Effector memory CD4-positive, alpha-beta T cell (primary cell): ENCODE results near the gene MYL7.
A peak's percentile ranks its signal among the peaks of the same experiment; 100 is the strongest.
"Not testable (repeated sequence)": the region's sequence is repeated elsewhere in the genome, so short reads cannot be mapped to it uniquely, and the experiment has no call there.

Experiments used
- DNase-seq, 3 donors: peaks; one replicate each; pipeline ENCODE4 v3.0.0-alpha.2; 2020
- H3K27ac ChIP-seq: 2 replicates; pipeline ENCODE4 v1.7.0; 2013; ENCODE audit warnings: mild to moderate bottlenecking, low read length, moderate library complexity; ENCODE audit not compliant: insufficient read depth, poor library complexity, severe bottlenecking
- H3K27me3 ChIP-seq: replicated peaks from 2 replicates; pipeline ENCODE4 v1.7.0; 2013; ENCODE audit warnings: mild to moderate bottlenecking, low read length; ENCODE audit not compliant: insufficient read depth, control insufficient read depth, poor library complexity, severe bottlenecking
- H3K36me3 ChIP-seq: 2 replicates; pipeline ENCODE4 v1.7.0; 2013; ENCODE audit warnings: mild to moderate bottlenecking, low read length, moderate library complexity; ENCODE audit not compliant: control insufficient read depth, insufficient read depth
- H3K4me1 ChIP-seq: 2 replicates; pipeline ENCODE4 v1.7.0; 2013; ENCODE audit warnings: low read length, mild to moderate bottlenecking; ENCODE audit not compliant: control insufficient read depth, insufficient read depth, poor library complexity, severe bottlenecking
- H3K4me3 ChIP-seq: 2 replicates; pipeline ENCODE4 v1.7.0; 2013; ENCODE audit warnings: low read length, low read depth, mild to moderate bottlenecking; ENCODE audit not compliant: insufficient read depth, poor library complexity, severe bottlenecking
- H3K9me3 ChIP-seq: 2 replicates; pipeline ENCODE4 v1.7.0; 2013; ENCODE audit warnings: mild to moderate bottlenecking, low read length, moderate library complexity; ENCODE audit not compliant: control insufficient read depth

MYL7 gene

DNA sequence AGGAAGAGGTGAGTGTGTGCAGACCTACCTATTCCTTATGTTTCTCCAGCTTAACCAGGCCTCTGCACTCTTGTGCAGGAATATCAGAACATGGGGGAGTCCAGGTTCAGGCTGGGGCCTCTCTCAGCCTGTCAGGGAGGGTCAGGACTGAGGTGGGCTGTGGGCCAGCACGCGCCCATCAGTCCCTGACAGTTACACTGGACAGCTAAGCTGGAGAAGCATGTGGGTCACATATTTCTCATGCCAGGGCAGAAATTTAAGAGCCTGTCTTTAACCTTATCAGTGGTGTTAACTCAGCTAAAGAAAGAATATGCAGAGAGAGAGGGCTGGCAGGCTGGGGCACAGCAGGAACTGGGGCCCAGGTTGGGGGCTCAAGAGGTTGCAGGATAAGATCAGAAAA is 9.1 kb downstream of the MYL7 start:
- Histone ChIP-seq H3K9me3 (no peaks in the 10 kb centered on the region), H3K27ac (no peak overlapping the region), H3K4me1 (no peaks in the 10 kb centered on the region), H3K27me3 (no peaks in the 10 kb centered on the region), H3K4me3 (no peak overlapping the region), H3K36me3 (no peaks in the 10 kb centered on the region)
- no peak for DNase-seq

DNA sequence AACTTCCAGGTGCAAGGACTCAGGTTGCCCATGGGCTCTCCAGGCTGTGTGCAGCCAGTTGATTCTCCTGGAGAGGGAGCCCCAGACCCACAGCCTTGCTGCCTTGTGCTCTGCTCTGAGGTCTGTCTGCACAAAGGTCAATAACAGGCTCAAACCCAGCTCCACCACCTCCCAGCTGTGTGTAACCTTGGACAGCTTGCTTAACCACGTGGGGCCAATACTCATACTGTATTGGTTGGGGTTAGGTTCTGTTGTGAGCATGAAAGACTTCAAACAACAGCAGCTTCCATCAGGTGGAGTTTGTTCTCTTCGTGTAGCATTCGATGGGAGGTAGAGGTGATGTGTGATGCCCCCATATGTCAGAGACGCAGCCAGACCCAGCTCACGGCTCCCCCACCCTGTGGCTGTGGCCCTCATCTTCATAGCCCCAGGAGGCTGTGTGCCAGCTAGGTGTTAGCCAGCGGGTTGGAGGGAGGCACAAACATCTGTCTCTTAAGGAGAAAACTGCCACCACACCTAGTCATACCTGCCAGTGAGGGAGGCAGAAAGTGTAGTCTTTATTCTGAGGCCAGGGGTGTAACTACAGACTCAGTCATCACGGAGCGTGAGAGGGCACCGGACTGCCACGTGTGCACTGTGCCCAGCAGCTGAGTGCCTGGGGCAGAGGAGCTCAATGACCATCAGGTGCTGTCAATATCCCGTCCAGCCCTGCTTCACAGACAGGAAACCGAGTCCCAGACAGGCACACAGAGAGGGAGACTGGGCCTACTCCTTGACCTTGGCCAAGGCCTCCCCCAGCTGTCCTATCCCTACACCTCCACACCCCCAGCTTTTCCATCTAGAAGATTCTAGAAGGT is 9.7 kb downstream of the MYL7 start:
- no peak for DNase-seq
- Histone ChIP-seq H3K4me3 (no peak overlapping the region), H3K27me3 (no peaks in the 10 kb centered on the region), H3K4me1 (no peaks in the 10 kb centered on the region), H3K9me3 (no peaks in the 10 kb centered on the region), H3K27ac (no peak overlapping the region), H3K36me3 (no peaks in the 10 kb centered on the region)

DNA sequence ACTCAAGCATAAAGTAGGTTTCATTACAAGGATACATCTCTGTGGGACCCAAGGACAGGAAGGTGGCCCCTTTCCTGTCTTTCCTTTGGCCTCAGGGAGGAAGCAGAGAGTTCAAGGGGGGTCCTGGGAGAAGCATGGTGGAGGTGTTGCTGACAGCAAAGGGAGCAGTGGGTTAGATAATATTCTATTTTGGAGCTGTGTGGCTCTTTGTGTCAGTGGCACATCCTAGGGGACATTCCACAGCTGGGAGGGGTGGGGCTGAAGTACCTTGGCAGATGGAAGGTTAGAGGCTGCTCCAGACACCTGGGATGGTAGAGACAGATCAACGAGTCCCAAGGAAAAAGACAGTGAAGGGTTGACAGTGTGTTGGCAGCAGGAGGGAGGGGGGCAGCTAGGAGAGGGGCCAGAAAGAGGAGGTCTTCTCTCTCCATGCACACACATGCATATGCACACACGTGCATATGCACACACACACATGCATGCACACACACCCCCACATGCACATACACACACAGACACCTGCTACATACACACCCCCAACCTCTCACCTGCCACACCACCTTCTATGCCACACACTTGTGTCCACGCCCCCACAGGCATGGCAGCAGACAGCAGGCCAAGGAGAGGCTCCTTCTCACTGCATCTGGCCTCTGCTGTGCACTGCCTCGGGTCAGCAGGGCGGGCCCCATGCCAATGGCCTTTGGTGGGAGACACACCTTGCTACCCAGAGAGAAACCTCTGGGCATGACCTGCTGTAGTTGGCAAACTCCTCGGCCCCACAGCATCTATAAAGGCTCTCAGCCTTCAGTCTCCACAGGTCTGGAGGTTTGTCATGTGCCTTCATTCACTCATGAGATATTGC is 12.2 kb downstream of the MYL7 start:
- Histone ChIP-seq H3K4me3 (no peak overlapping the region), H3K9me3 (no peaks in the 10 kb centered on the region), H3K27ac (no peak overlapping the region), H3K27me3 (no peaks in the 10 kb centered on the region), H3K36me3 (no peaks in the 10 kb centered on the region), H3K4me1 (peaks cover 3% of the 10 kb centered on the region)
- no peak for DNase-seq

DNA sequence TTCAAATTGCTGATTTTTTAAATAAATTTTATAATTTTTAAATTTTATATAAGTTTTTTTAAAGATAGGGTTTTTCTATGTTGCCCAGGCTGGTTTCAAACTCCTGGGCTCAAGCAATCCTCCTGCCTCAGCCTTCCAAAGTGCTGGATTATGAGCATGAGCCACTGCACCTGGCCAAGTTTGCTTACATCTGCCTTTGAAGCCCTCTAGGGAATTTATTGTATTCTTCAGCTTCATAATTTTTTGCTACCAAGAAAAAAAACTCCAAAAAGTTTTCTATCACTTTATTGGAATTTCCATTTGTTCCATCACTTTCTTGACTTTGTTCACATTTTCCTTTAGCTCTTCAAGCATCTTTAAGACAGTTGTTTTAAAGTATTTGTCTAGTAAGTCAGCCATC is 14.0 kb downstream of the MYL7 start:
- no peak for DNase-seq
- Histone ChIP-seq H3K27ac (no peak overlapping the region), H3K9me3 (no peaks in the 10 kb centered on the region), H3K4me1 (peaks cover 5% of the 10 kb centered on the region), H3K4me3 (no peak overlapping the region), H3K27me3 (no peaks in the 10 kb centered on the region), H3K36me3 (no peaks in the 10 kb centered on the region)

DNA sequence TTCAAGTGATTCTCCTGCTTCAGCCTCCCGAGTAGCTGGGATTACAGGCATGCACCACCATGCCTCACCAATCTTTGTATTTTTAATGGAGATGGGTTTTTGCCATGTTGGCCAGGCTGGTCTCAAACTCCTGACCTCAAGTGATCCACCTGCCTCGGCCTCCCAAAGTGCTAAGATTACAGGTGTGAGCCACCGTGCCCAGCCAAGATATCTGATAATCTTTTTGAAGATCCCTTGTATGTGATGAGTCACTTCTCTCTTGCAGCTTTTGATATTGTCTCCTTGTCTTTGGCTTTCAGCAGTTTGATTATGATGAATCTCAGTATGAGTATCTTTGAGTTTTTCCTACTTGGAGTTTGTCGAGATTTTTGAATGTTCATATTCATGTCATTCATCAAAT is 14.6 kb downstream of the MYL7 start:
- not testable (repeated sequence) for H3K27me3 ChIP-seq, H3K36me3 ChIP-seq, H3K4me3 ChIP-seq, H3K4me1 ChIP-seq, H3K9me3 ChIP-seq, H3K27ac ChIP-seq, DNase-seq

DNA sequence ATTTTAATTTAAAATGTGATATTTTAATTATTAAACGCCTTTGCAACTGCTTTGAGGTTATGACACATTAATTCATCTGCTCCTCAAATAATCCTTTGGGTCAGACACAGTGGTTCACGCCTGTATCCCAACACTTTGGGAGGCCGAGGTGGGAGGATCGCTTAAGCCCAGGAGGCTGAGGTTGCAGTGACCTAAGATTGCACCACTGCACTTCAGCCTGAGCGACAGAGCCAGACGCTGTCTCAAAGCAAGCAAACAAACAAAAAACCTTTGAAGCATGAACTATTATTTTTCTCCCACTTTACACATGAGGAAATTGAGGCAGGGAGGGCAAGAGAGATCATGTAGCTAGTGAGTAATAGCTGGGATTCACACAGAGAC is 16.3 kb downstream of the MYL7 start:
- H3K27me3 ChIP-seq: no peaks in the 10 kb centered on the region
- DNase-seq: no peak
- H3K4me3 ChIP-seq: no peak overlapping the region
- H3K4me1 ChIP-seq: peaks cover 5% of the 10 kb centered on the region
- H3K27ac ChIP-seq: no peak overlapping the region
- H3K36me3 ChIP-seq: peaks cover 6% of the 10 kb centered on the region
- H3K9me3 ChIP-seq: no peaks in the 10 kb centered on the region

DNA sequence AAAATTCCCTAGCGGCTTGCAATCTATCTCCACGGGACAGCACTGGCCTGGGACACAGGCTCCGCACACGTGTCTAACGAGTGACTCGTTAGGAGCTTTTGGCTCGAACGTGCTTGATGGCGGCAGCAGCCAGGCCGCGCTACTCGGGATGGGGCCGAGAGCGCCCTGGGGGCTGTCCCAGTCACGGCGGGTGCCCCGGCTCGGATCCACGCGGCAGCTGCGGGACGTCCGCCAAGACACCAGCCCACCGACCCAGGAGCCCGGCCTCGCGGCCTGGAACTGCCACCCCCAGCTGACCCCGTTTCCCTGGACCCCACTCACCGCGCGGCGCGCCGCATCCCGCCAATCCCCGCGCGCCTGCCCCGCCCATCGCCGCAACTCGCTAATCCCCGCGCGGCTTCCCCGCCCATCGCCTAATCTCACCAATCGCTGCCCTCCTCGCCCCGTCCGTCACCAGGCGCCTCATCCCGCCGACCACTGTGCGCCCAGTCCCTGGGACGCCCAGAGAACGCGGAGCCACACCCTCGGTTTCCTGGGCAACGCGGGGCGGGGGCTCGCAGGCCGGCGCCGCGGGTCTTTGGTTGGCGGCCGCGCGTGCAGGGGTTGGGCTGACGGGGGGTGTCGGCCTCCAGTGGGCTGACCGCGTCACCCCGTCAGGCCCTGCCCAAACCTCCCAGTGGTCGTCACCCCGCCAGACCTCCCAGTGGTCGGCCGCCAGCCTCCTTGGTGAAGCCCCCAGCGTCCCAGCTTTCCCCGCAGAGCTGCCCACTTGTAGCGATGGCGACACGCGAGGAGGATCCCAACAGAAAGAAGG is 17.7 kb downstream of the MYL7 start, which contains the start of gene POLD2:
Gene POLD2 (minus strand): TSS at position 359 of the 814 bp plus-strand sequence. CDS start 1,495 bp downstream, outside the sequence.
- peaks cover 6% of the 10 kb centered on the region for H3K36me3 ChIP-seq
- H3K4me1 ChIP-seq: peaks cover 5% of the 10 kb centered on the region
- no peaks in the 10 kb centered on the region for H3K9me3 ChIP-seq
- no peaks in the 10 kb centered on the region for H3K27me3 ChIP-seq
- peak within 1 kb of the TSS; percentile 58 for H3K27ac ChIP-seq
- H3K4me3 ChIP-seq: peak within 1 kb of the TSS; percentile 70
- DNase-seq: peak; percentile 92 to 96 (median 94)

DNA sequence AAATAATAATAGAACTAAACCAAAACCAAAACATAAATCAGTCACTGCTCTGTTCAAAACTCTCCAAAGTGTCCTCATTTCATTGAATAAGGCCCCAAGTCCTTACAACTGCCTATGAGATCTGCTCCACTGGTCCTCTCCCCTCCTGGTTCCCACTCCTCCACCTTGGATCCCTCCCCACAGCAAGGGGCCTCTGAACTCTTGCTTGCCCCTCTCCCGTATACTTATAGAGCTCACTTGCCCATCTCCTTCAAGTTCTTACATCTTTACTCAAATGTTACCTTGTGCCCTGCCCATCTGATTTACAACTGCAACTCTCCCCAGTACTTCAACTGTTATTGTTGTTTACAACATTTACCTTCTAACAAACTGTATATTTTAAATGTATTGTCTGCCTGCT is 18.6 kb downstream of the MYL7 start:
- Histone ChIP-seq H3K27me3 (no peaks in the 10 kb centered on the region), H3K9me3 (no peaks in the 10 kb centered on the region), H3K36me3 (peaks cover 13% of the 10 kb centered on the region), H3K4me3 (peak overlapping the region; percentile 70), H3K27ac (peak overlapping the region; percentile 58), H3K4me1 (peaks cover 5% of the 10 kb centered on the region)
- DNase-seq: no peak

DNA sequence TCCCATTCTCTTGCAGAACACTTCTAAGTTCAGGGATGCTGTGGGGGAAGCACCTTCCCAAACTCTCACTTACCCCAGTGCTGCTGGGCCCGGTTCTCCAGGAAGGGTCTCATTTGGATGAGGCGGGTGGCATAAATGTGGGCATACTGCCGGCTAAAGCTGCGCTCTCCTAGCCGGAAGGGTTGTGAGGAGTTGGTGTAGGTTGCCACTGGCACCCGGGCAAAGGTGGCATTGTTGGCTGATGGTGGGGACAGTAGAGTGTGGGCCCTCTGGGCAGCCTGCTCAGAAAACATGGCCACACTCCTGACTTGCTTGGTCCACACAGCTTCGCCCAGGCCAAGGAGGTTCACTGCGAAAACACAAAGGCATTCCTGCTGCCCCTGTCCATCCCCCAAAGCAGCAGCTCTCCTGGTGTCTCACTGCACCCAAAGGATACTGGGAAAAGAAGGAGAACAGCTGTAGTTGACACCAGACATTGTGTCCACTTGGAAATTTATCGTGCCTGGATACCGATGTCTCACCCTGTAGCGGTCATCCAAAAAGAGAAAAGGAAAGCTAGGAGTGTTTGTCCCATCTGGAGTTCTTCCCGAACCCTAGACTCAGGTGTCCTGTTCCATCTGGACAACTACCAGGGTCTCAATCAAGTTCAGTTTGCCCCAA is 19.2 kb downstream of the MYL7 start:
- Histone ChIP-seq H3K27me3 (no peaks in the 10 kb centered on the region), H3K36me3 (peaks cover 18% of the 10 kb centered on the region), H3K27ac (no peak overlapping the region), H3K9me3 (no peaks in the 10 kb centered on the region), H3K4me3 (no peak overlapping the region), H3K4me1 (peaks cover 5% of the 10 kb centered on the region)
- no peak for DNase-seq
